HepG2 (cell line): ENCODE results near the gene ARL15. TPM values are rescaled to one million over a fixed set of nuclear protein-coding genes. Genes with fewer than 3 reads are reported as not detected.

ENCODE experiments used
- ATAC-seq: fragments of 200-7000 bp; cut with Tn5 transposase; 3 replicates; pipeline ENCODE4 v1.9.1; 2020; ENCODE audit warnings: mild to moderate bottlenecking, moderate library complexity
- BruUV-seq: library from RNA; stranded (reverse); fragments of 400-500 nt; replicated peaks from 2 replicates; lab custom pipeline; 2021; lab: Mats Ljungman, UMichigan
- CTCF ChIA-PET: fragments of 300-600 bp; formaldehyde crosslinking; extraction: SDS; loops from one replicate; lab custom pipeline; 2021; ENCODE audit warnings: low total read pairs, inconsistent platforms, low intra/inter-chr PET ratio; lab: Yijun Ruan, JAX
- POLR2A ChIA-PET: fragments of 350-600 bp; sonication (Branson Sonifier 250); formaldehyde crosslinking; loops from one replicate; lab custom pipeline; 2020; ENCODE audit warnings: antibody characterized with exemption, inconsistent platforms; lab: Yijun Ruan, JAX
- DNase-seq: peaks from one replicate; pipeline ENCODE4 v3.0.0-alpha.2; 2015; ENCODE audit warnings: low spot score
- FAIRE-seq: peaks from 3 replicates; lab custom pipeline; 2011; peaks lifted over from hg19 to GRCh38; lab: Jason Lieb, UNC
- H2AFZ ChIP-seq: one replicate; pipeline ENCODE4 v1.6.1; 2011; ENCODE audit warnings: low read length, inconsistent platforms
- H3K27ac ChIP-seq: fragments of 300-600 bp; 3 replicates; pipeline ENCODE4 v1.8.0; 2011; ENCODE audit warnings: mixed run types, mild to moderate bottlenecking, mixed read lengths, low read length, inconsistent platforms; ENCODE audit not compliant: insufficient read depth; ENCODE audit errors: extremely low read length
- H3K27me3 ChIP-seq, 2 experiments: fragments of 200-600 bp in 1 of 2; 2 replicates in 1 of 2; 3 replicates in 1 of 2; pipeline versions ENCODE4 v1.6.0 to v1.8.0; 2011; ENCODE audit warnings: low read length in 2 of 2, mild to moderate bottlenecking in 2 of 2, moderate library complexity in 2 of 2, inconsistent platforms in 1 of 2; ENCODE audit not compliant: insufficient read depth in 2 of 2, control insufficient read depth in 1 of 2
- H3K36me3 ChIP-seq, 2 experiments: fragments of 200-600 bp in 1 of 2; replicated peaks in 1 of 2; 2 replicates in 1 of 2; 3 replicates in 1 of 2; pipeline versions ENCODE4 v1.5.1 to v1.8.0; 2011; ENCODE audit warnings: low read length in 2 of 2, inconsistent platforms in 1 of 2; ENCODE audit not compliant: insufficient read depth in 2 of 2, control insufficient read depth in 1 of 2
- H3K4me1 ChIP-seq: 2 replicates; pipeline ENCODE4 v1.5.1; 2012; ENCODE audit warnings: low read length, inconsistent platforms; ENCODE audit not compliant: insufficient read depth
- H3K4me2 ChIP-seq: 2 replicates; pipeline ENCODE4 v1.6.0; 2011; ENCODE audit warnings: low read depth, low read length, inconsistent platforms
- H3K4me3 ChIP-seq, 3 experiments: fragments of 200-600 bp in 1 of 3; sonication (generic), shearing (Covaris generic) in 1 of 3; replicated peaks in 1 of 3; 2 replicates each; pipeline ENCODE4 v1.5.1; 2011 to 2016; ENCODE audit warnings: low read length in 3 of 3, inconsistent platforms in 2 of 3, low read depth in 2 of 3, mild to moderate bottlenecking in 2 of 3, control low read depth in 1 of 3, mixed read lengths in 1 of 3; ENCODE audit not compliant: insufficient read depth in 1 of 3
- H3K79me2 ChIP-seq: one replicate; pipeline ENCODE4 v1.6.1; 2011; ENCODE audit warnings: low read length, inconsistent platforms; ENCODE audit not compliant: insufficient read depth
- H3K9ac ChIP-seq: 2 replicates; pipeline ENCODE4 v1.6.0; 2011; ENCODE audit warnings: mild to moderate bottlenecking, low read depth, low read length, inconsistent platforms; ENCODE audit not compliant: insufficient read depth
- H3K9me3 ChIP-seq: 2 replicates; pipeline ENCODE4 v1.5.1; 2012; ENCODE audit warnings: mild to moderate bottlenecking, low read length
- H4K20me1 ChIP-seq: 2 replicates; pipeline ENCODE4 v1.6.0; 2011; ENCODE audit warnings: inconsistent platforms, mild to moderate bottlenecking, low read length, moderate library complexity; ENCODE audit not compliant: insufficient read depth
- BATF2 ChIP-seq: sonication (generic); formaldehyde crosslinking; IDR thresholded peaks from 2 replicates; pipeline ENCODE4 v1.8.0; 2022; ENCODE audit warnings: mild to moderate bottlenecking, missing genetic modification reagents, moderate library complexity
- FOXO4 ChIP-seq: sonication (generic); formaldehyde crosslinking; conservative IDR thresholded peaks from 2 replicates; pipeline ENCODE4 v1.8.1; 2023; ENCODE audit warnings: missing genetic modification reagents
- KLF9 ChIP-seq: IDR thresholded peaks from 2 replicates; pipeline ENCODE4 v1.6.1; 2016; ENCODE audit warnings: low read depth
- MNT ChIP-seq: fragments of 450-650 bp; IDR thresholded peaks from 2 replicates; pipeline ENCODE4 v1.6.1; 2016
- MTA3 ChIP-seq: sonication (generic); formaldehyde crosslinking; IDR thresholded peaks from 2 replicates; pipeline ENCODE4 v1.4.0; 2020; ENCODE audit warnings: missing genetic modification reagents
- NFIC ChIP-seq: IDR thresholded peaks from 2 replicates; pipeline ENCODE4 v1.6.1; 2012; ENCODE audit warnings: mild to moderate bottlenecking, low read length, inconsistent platforms
- NFYC ChIP-seq: IDR thresholded peaks from 2 replicates; pipeline ENCODE4 v1.6.1; 2016; ENCODE audit warnings: missing genetic modification reagents, missing compliant biosample characterization
- RBM39 ChIP-seq: fragments of 200-400 bp; formaldehyde crosslinking; IDR thresholded peaks from one replicate; pipeline ENCODE4 v1.6.1; 2018; ENCODE audit warnings: antibody characterized with exemption, mild to moderate bottlenecking, low read depth, low read length; ENCODE audit not compliant: poor library complexity, severe bottlenecking
- STAT5B ChIP-seq: sonication (generic); formaldehyde crosslinking; IDR thresholded peaks from 2 replicates; pipeline ENCODE4 v1.4.0; 2020; ENCODE audit warnings: missing genetic modification reagents
- WGBS: methylation state at CpG from one replicate; pipeline ENCODE4 v1.1.6; 2017; ENCODE audit warnings: low lambda C conversion rate; 5-methylcytosine and 5-hydroxymethylcytosine counted together
- in situ Hi-C: cut with HindIII; loops from 2 replicates; pipeline ENCODE4 v1.10.0; 2017; ENCODE audit warnings: low pct_unique_long_range_greater_than_20kb; ENCODE audit not compliant: extremely low pct_ligation_motif_present
- intact Hi-C: fragments of 100-400 bp; cut with micrococcal nuclease; formaldehyde crosslinking; loops from one replicate; pipeline ENCODE4 v1.10.0; 2022; ENCODE audit not compliant: unreplicated experiment
- polyA plus RNA-seq, 8 experiments: library from polyadenylated mRNA; depleted of rRNA in 3 of 8; stranded (reverse) in 7 of 8; unstranded in 1 of 8; fragments of >200 nt; fragmentation: Illumina TruSeq in 4 of 8; extraction: Trizol in 4 of 8; gene quantifications; 2 replicates each; pipeline versions ENCODE4 v1.2.1 to v1.2.3, GENCODE V29; 2011 to 2016; ENCODE audit warnings: low read depth in 4 of 8, missing spikeins in 1 of 8, mixed read lengths in 1 of 8; ENCODE audit not compliant: insufficient read depth in 1 of 8
- total RNA-seq, 5 experiments: library from RNA; depleted of rRNA; stranded (reverse); fragments of >200 nt; fragmentation: Illumina TruSeq; extraction: Trizol; gene quantifications; 2 replicates each; pipeline ENCODE4 v1.2.3, GENCODE V29; 2016; ENCODE audit warnings: low read depth in 1 of 5

Gene ARL15
- total and polyA plus RNA-seq, 2 of the 13 experiments (the other 11 are each of a cell fraction or from before 2014, with no cell fraction given): 2.5 to 7.7 TPM

- Histone ChIP-seq H3K4me2 (no peak overlapping the region), H3K4me1 (peaks cover 8% of the 10 kb centered on the region), H3K36me3 (no peaks in the 10 kb centered on the region), H3K27ac (no peak overlapping the region), H2AFZ (no peak overlapping the region), H4K20me1 (no peaks in the 10 kb centered on the region), H3K27me3 (no peaks in the 10 kb centered on the region), H3K9ac (no peak overlapping the region), H3K79me2 (no peaks in the 10 kb centered on the region), H3K4me3 (no peak overlapping the region), H3K9me3 (no peaks in the 10 kb centered on the region)
- ATAC-seq (no peak), FAIRE-seq (no peak), DNase-seq (no peak)
- no peak for TF ChIP-seq STAT5B
- TF ChIP-seq MTA3 (CRISPR knock-in tag): no peak
- TF ChIP-seq MNT: no peak
- no peak for TF ChIP-seq KLF9
- TF ChIP-seq FOXO4: no peak
- TF ChIP-seq NFIC: no peak
- no peak for TF ChIP-seq NFYC (CRISPR knock-in tag)
- no peak for TF ChIP-seq RBM39
- TF ChIP-seq BATF2 (CRISPR knock-in tag): no peak
- intact Hi-C loops (no loop called here), in situ Hi-C loops (no loop called here)
- CTCF ChIA-PET: interaction anchor here (0.5 kb wide), 1 partner anchor 461 kb away, joined by 3 read pairs; no protein-coding TSS in a partner anchor
- POLR2A ChIA-PET: no interaction called here
- 86% methylated on average over 2 of the region's 2 CpGs for WGBS
- no TSS peak for BruUV-seq
These were observed 425.5 kb downstream of the ARL15 start for GRCh38 chr5:53884844-53885243.
